ENCODE data around the gene POTEI. TPM values are rescaled to one million over a fixed set of nuclear protein-coding genes. Genes with fewer than 3 reads are reported as not detected.
"Not testable (repeated sequence)": the region's sequence is repeated elsewhere in the genome, so short reads cannot be mapped to it uniquely, and the experiment has no call there.

POTEI gene
- total and polyA plus RNA-seq, 10 donors, result not detected

DNA sequence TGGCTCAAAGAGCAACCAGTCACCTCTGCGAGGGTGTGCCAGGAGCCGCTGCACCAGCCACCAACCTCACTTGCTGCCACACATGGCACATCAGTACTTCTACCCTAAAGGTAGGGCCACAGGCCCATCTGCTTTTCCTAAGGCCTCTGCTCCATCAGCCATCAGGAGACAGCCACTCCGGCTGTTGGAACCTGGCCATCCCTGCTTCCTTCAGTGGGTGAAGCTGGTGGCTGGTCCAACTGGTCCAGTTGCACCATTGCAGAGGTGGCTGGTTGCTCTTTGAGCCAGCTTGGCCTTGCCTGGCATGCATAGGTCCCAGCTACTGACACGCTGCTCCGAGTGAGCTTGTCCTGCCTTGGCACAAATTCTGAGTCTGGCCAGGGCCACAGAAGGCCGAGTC, 53.7 kb downstream of the POTEI start:
- H3K27ac ChIP-seq; H3K27me3 ChIP-seq (replicated peaks in 1 of 7); H3K4me1 ChIP-seq; H3K36me3 ChIP-seq; intact Hi-C loops (cut with DNase I; ENCODE audit: low total_unique reads); H3K9me3 ChIP-seq; H3K4me3 ChIP-seq: not testable (repeated sequence)
- WGBS, 5 donors, result 73 to 96% (median 89%) methylated on average over 4 to 6 of the region's 6 CpGs
- DNase-seq, result peak; percentile 24

DNA sequence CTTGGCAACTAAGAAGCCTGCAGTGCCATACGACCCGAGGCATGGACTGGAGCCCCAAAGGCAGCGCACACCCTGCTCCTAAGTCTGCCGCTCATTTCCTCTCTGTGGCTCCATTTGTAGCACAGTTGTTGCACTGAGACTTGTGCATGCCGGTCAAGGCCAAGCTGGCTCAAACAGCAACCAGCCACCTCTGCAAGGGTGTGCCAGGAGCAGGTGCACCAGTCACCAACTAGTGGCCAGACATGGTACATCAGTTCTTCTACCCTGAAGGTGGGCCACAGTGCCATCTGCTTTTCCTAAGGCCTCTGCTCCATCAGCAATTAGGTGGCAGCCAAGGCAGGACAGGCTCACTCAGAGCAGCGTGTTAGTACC, 54.4 kb downstream of the POTEI start:
- intact Hi-C loops (cut with DNase I; ENCODE audit: low total_unique reads); H3K4me3 ChIP-seq; H3K36me3 ChIP-seq; H3K27ac ChIP-seq; H3K27me3 ChIP-seq (replicated peaks in 1 of 7); H3K9me3 ChIP-seq; H3K4me1 ChIP-seq: not testable (repeated sequence)
- WGBS, 5 donors, result 79 to 93% (median 86%) methylated on average over 4 to 6 of the region's 6 CpGs
- peak; percentile 55 for DNase-seq

DNA sequence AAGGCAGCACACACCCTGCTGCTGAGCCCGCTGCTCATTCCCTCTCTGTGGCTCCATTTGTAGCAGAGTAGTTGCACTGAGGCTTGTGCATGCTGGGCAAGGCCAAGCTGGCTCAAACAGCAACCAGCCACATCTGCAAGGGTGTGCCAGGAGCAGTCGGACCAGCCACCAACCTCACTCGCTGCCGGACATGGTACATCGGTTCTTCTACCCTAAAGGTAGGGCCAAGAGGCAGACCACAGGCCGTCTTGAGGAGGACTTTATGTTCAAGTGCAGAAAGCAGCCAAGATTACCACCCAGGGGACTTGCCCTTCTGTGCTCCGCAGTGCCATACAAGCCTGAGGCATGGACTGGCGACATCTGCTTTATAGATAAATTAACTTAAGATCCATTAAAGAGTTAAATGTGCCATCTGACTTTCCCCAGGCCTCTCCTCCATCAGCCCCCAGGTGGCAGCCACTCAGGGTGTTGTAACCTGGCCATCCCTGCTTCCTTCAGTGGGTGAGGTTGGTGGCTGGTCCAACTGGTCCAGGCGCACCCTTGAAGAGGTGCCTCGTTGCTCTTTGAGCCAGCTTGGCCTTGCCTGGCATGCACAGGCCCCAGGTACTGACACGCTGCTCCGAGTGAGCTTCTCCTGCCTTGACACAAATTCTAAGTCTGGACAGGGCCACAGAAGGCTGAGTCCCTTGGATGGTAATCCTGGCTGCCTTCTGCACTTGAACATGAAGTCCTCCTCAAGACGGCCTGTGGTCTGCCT, 55.0 kb downstream of the POTEI start:
- H3K36me3 ChIP-seq; H3K27me3 ChIP-seq (replicated peaks in 1 of 7); H3K9me3 ChIP-seq; H3K4me3 ChIP-seq; intact Hi-C loops (cut with DNase I; ENCODE audit: low total_unique reads); H3K4me1 ChIP-seq; H3K27ac ChIP-seq: not testable (repeated sequence)
- peak; percentile 64 for DNase-seq
- WGBS, 5 donors, result 81 to 93% (median 85%) methylated on average over 7 to 13 of the region's 13 CpGs

DNA sequence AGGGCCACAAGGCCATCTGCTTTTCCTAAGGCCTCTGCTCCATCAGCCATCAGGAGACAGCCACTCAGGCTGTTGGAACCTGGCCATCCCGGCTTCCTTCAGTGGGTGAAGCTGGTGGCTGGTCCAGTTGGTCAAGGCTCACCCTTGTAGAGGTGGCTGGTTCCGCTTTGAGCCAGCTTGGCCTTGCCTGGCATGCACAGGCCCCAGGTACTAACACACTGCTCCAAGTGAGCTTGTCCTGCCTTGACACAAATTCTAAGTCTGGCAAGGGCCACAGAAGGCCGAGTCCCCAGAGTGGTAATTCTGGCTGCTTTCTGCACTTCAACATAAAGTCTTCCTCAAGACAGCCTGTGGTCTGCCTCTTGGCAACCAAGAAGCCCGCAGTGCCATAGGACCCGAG, 56.2 kb downstream of the POTEI start:
- intact Hi-C loops (cut with DNase I; ENCODE audit: low total_unique reads); H3K9me3 ChIP-seq; H3K36me3 ChIP-seq; H3K27ac ChIP-seq; H3K4me1 ChIP-seq; H3K27me3 ChIP-seq (replicated peaks in 1 of 7); H3K4me3 ChIP-seq: not testable (repeated sequence)
- DNase-seq, result peak; percentile 21
- 81 to 94% (median 88%) methylated on average over 2 to 4 of the region's 5 CpGs for WGBS, 5 donors

DNA sequence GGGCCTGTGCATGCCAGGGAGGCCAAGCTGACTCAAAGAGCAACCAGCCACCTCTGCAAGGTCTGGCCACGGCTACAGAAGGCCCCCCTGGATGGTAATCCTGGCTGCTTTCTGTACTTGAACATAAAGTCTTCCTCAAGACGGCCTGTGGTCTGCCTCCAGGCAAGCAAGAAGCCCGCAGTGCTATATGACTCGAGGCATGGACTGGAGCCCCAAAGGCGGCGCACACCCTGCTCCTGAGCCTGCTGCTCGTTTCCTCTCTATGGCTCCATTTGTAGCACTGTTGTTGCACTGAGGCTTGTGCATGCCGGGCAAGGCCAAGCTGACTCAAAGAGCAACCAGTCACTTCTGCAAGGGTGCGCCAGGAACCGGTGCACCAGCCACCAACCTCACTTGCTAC, 57.3 kb downstream of the POTEI start:
- intact Hi-C loops (cut with DNase I; ENCODE audit: low total_unique reads); H3K4me3 ChIP-seq; H3K9me3 ChIP-seq; H3K27ac ChIP-seq; H3K27me3 ChIP-seq (replicated peaks in 1 of 7); H3K36me3 ChIP-seq; H3K4me1 ChIP-seq: not testable (repeated sequence)
- peak; percentile 36 for DNase-seq
- 56 to 95% (median 85%) methylated on average over 4 to 10 of the region's 10 CpGs for WGBS, 5 donors

DNA sequence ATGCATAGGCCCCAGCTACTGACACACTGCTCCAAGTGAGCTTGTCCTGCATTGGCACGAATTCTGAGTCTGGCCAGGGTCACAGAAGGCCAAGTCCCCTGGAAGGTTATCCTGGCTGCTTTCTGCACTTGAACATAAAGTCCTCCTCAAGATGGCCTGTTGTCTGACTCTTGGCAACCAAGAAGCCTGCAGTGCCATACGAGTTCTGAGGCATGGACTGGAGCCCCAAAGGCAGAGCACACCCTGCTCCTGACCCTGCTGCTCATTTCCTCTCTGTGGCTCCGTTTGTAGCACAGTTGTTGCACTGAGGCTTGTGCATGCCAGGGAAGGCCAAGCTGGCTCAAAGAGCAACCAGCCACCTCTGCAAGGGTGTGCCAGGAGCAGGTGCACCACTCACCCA, 57.9 kb downstream of the POTEI start:
- H3K9me3 ChIP-seq; H3K27me3 ChIP-seq (replicated peaks in 1 of 7); intact Hi-C loops (cut with DNase I; ENCODE audit: low total_unique reads); H3K4me3 ChIP-seq; H3K4me1 ChIP-seq; H3K27ac ChIP-seq; H3K36me3 ChIP-seq: not testable (repeated sequence)
- WGBS, 5 donors, result 51 to 75% (median 60%) methylated on average over 1 to 3 of the region's 3 CpGs
- DNase-seq, result peak; percentile 21

DNA sequence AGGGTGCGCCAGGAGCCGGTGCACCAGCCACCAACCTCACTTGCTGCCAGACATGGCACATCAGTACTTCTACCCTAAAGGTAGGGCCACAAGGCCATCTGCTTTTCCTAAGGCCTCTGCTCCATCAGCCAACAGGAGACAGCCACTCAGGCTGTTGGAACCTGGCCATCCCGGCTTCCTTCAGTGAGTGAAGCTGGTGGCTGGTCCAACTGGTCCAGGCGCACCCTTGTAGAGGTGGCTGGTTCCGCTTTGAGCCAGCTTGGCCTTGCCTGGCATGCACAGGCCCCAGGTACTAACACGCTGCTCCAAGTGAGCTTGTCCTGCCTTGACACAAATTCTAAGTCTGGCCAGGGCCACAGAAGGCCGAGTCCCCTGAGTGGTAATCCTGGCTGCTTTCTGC, 58.8 kb downstream of the POTEI start:
- H3K36me3 ChIP-seq; H3K27me3 ChIP-seq (replicated peaks in 1 of 7); H3K4me3 ChIP-seq; H3K27ac ChIP-seq; intact Hi-C loops (cut with DNase I; ENCODE audit: low total_unique reads); H3K9me3 ChIP-seq; H3K4me1 ChIP-seq: not testable (repeated sequence)
- 74 to 87% (median 80%) methylated on average over 4 to 5 of the region's 7 CpGs; no CpG with 5 or more reads in 1 of the 5 donors for WGBS, 5 donors
- DNase-seq, result peak; percentile 47

DNA sequence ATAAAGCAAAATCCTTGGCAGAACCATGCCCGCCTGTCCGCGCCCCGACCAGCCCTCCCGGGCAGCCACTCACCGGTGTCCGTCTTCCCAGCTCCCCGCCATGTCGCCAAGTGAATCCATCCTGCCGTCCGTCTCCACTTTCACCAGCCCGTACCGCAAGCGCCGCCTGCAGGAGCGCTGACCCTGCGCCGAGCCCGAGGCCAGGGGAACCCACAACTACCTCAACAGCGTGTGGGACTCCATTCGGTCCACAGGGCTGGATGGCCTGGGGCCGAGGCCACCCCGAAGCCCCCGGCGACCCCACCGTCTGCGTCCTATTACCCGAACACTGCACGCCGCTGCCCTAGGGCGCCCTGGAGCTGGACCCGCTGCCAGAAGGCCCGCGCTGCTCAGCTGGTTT, 81.5 kb downstream of the POTEI start:
- H3K27ac ChIP-seq; H3K4me1 ChIP-seq; H3K36me3 ChIP-seq; H3K9me3 ChIP-seq; intact Hi-C loops (cut with DNase I; ENCODE audit: low total_unique reads): not testable (repeated sequence)
- H3K27me3 ChIP-seq (replicated peaks in 1 of 7), result peaks cover 0 to 18% (median 0%) of the 10 kb centered on the region in 7 donors
- peak; percentile 88 for DNase-seq
- 0 to 8% (median 2%) methylated on average over 9 to 34 of the region's 34 CpGs for WGBS, 5 donors
- H3K4me3 ChIP-seq, result peak overlapping the region in 6 of 8 donors; percentile 36 to 71 (median 46)
- TF ChIP-seq, protein P1, sequence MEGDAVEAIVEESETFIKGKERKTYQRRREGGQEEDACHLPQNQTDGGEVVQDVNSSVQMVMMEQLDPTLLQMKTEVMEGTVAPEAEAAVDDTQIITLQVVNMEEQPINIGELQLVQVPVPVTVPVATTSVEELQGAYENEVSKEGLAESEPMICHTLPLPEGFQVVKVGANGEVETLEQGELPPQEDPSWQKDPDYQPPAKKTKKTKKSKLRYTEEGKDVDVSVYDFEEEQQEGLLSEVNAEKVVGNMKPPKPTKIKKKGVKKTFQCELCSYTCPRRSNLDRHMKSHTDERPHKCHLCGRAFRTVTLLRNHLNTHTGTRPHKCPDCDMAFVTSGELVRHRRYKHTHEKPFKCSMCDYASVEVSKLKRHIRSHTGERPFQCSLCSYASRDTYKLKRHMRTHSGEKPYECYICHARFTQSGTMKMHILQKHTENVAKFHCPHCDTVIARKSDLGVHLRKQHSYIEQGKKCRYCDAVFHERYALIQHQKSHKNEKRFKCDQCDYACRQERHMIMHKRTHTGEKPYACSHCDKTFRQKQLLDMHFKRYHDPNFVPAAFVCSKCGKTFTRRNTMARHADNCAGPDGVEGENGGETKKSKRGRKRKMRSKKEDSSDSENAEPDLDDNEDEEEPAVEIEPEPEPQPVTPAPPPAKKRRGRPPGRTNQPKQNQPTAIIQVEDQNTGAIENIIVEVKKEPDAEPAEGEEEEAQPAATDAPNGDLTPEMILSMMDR (IDR thresholded peaks at IDR 0.05 in 8 of 11, conservative IDR thresholded peaks at IDR 0.05 in 3 of 11), result peak in 10 of 11 experiments; percentile 12 to 55 (median 39)
- peak; percentile 13 to 62 (median 41) for TF ChIP-seq POLR2AphosphoS5 (IDR thresholded peaks at IDR 0.05)

DNA sequence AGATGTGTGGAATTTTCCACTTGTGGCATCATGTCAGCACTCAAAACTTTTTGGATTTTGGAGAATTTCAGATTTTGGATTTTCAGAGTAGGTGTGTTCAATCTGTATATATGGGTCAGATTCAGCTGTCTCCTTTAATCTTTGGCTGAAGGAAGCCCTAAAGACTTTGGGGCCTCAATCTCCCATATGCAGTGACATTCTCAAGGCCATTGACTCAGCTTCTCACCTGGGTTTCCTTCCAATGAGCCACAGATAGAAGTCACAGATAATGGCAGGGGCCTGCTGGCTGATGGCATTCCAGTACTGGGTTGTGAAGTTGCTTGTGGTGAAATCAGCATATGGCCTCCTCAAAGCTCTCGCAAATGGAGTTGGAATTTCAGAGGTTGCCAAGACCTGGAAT, 90.3 kb downstream of the POTEI start:
- H3K4me3 ChIP-seq; DNase-seq; intact Hi-C loops (cut with DNase I; ENCODE audit: low total_unique reads); H3K36me3 ChIP-seq; H3K27me3 ChIP-seq (replicated peaks in 1 of 7); H3K9me3 ChIP-seq; H3K27ac ChIP-seq; H3K4me1 ChIP-seq: not testable (repeated sequence)
- 89 to 100% (median 97%) methylated on average over 1 of the region's 1 CpG for WGBS, 5 donors

DNA sequence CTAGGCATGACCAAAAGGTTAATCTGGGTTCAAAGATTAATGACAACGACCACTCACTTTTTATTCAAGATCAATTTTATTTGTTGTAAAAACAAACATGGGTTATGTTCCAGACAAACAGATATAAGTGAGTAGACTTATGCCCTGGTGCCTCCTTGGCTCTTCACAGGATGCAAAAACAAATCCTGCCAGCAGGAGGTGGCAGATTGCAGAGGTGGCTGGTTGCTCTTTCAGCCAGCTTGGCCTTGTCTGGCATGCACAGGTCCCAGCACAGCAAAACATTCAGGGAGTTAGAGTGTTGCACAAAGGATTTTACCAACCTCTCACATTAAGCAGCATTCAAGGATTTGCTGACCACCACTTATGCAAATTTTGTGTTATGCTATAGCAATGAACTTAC, 92.4 kb downstream of the POTEI start:
- H3K36me3 ChIP-seq; H3K4me3 ChIP-seq; intact Hi-C loops (cut with DNase I; ENCODE audit: low total_unique reads); H3K27ac ChIP-seq; H3K4me1 ChIP-seq; H3K27me3 ChIP-seq (replicated peaks in 1 of 7); H3K9me3 ChIP-seq; DNase-seq: not testable (repeated sequence)
- WGBS, 5 donors, result 80 to 100% (median 82%) methylated on average over 1 of the region's 1 CpG

Data from spleen (tissue), 11 donors.